CD4-positive, alpha-beta memory T cell (primary cell): ENCODE data around the gene RANGAP1. TPM values are rescaled to one million over a fixed set of nuclear protein-coding genes. Genes with fewer than 3 reads are reported as not detected.

Experiments
- CTCF ChIA-PET: fragments of 350-600 bp; sonication (Branson Sonifier 250); formaldehyde crosslinking; loops from one replicate; lab custom pipeline; 2021; ENCODE audit warnings: inconsistent platforms; ENCODE audit not compliant: partially characterized antibody; lab: Charles Lee
- POLR2A ChIA-PET: fragments of 350-600 bp; sonication (Branson Sonifier 250); formaldehyde crosslinking; loops from one replicate; lab custom pipeline; 2021; ENCODE audit not compliant: partially characterized antibody; lab: Charles Lee
- DNase-seq, 5 donors: peaks; one replicate each; pipeline versions ENCODE4 v3.0.0 to v3.0.0-alpha.2; 2020 to 2022; ENCODE audit warnings: mixed read lengths in 1 of 5
- H3K27ac ChIP-seq: one replicate; pipeline ENCODE4 v1.7.0; 2013; ENCODE audit warnings: low read depth, low read length
- H3K27me3 ChIP-seq: 2 replicates; pipeline ENCODE4 v1.7.0; 2013; ENCODE audit warnings: mild to moderate bottlenecking, low read length, moderate library complexity; ENCODE audit not compliant: insufficient read depth
- H3K36me3 ChIP-seq: 2 replicates; pipeline ENCODE4 v1.7.0; 2013; ENCODE audit warnings: mild to moderate bottlenecking, low read length, moderate library complexity; ENCODE audit not compliant: insufficient read depth
- H3K4me1 ChIP-seq: 2 replicates; pipeline ENCODE4 v1.7.0; 2013; ENCODE audit warnings: mild to moderate bottlenecking, low read length, moderate library complexity; ENCODE audit not compliant: insufficient read depth
- H3K4me3 ChIP-seq, 2 donors: one replicate each; pipeline ENCODE4 v1.7.0; 2013; ENCODE audit warnings: low read length in 2 of 2, mild to moderate bottlenecking in 1 of 2
- H3K9me3 ChIP-seq, 2 donors: one replicate each; pipeline ENCODE4 v1.7.0; 2013; ENCODE audit warnings: low read length in 2 of 2, control low read depth in 1 of 2; ENCODE audit not compliant: control insufficient read depth in 1 of 2
- H3K27ac Mint-ChIP-seq, 7 donors: one replicate each; pipeline ENCODE4 v1.8.0; 2020 to 2021; ENCODE audit warnings: mixed read lengths in 7 of 7, mild to moderate bottlenecking in 6 of 7, inconsistent platforms in 3 of 7, moderate library complexity in 3 of 7
- H3K27me3 Mint-ChIP-seq, 2 donors: one replicate each; pipeline ENCODE4 v1.8.0; 2020 to 2021; ENCODE audit warnings: mixed read lengths in 2 of 2
- H3K36me3 Mint-ChIP-seq, 2 donors: one replicate each; pipeline ENCODE4 v1.8.0; 2020 to 2021; ENCODE audit warnings: mixed read lengths in 2 of 2, inconsistent platforms in 1 of 2, mild to moderate bottlenecking in 1 of 2
- H3K4me1 Mint-ChIP-seq, 4 donors: one replicate each; pipeline ENCODE4 v1.8.0; 2020 to 2021; ENCODE audit warnings: mixed read lengths in 4 of 4, mild to moderate bottlenecking in 1 of 4
- H3K4me3 Mint-ChIP-seq, 8 donors: one replicate each; pipeline ENCODE4 v1.8.0; 2020 to 2021; ENCODE audit warnings: mixed read lengths in 8 of 8, mild to moderate bottlenecking in 7 of 8, moderate library complexity in 6 of 8, inconsistent platforms in 3 of 8
- H3K9me3 Mint-ChIP-seq, 8 donors: one replicate each; pipeline ENCODE4 v1.8.0; 2020 to 2021; ENCODE audit warnings: mixed read lengths in 8 of 8, mild to moderate bottlenecking in 5 of 8, inconsistent platforms in 3 of 8, moderate library complexity in 1 of 8
- intact Hi-C: fragments of 100-400 bp; cut with micrococcal nuclease; formaldehyde crosslinking; loops from one replicate; pipeline ENCODE4 v1.15.1; 2023
- polyA plus RNA-seq, 2 donors: library from polyadenylated mRNA; unstranded; fragments of 300-500 nt; fragmentation: Illumina TruSeq; gene quantifications; one replicate each; pipeline ENCODE4 v1.2.3, GENCODE V29; 2021
- total RNA-seq, 2 experiments: library from RNA; stranded (reverse); gene quantifications; one replicate each; pipeline ENCODE4 v1.2.3, GENCODE V29; 2021

The RANGAP1 gene
- total and polyA plus RNA-seq, 4 experiments from 2014 or later = 12.7 to 74.7 (median 50.7) TPM

- Histone ChIP-seq H3K27ac (no peak overlapping the region), H3K9me3 (no peaks in the 10 kb centered on the region), H3K36me3 (peaks cover 12% of the 10 kb centered on the region), H3K4me1 (peaks cover 18% of the 10 kb centered on the region), H3K4me3 (no peak overlapping the region), H3K27me3 (no peaks in the 10 kb centered on the region)
- no peak for DNase-seq
- intact Hi-C loops = loop anchor here (5.0 kb wide), 1 partner anchor 254 kb away; the partner anchor contains the start of gene RBX1
- H3K4me3 Mint-ChIP-seq = peak overlapping the region; percentile 40 to 77 (median 67)
- H3K27ac Mint-ChIP-seq = peak overlapping the region in 3 of 7 donors; percentile 15 to 38 (median 36)
- H3K36me3 Mint-ChIP-seq = peaks cover 14 to 22% of the 10 kb centered on the region in 2 donors
- H3K9me3 Mint-ChIP-seq = no peaks in the 10 kb centered on the region
- ChIA-PET POLR2A (interaction anchor here (0.5 to 1.2 kb wide), 4 partner anchors 9 to 1418 kb away, joined by 3 to 5 read pairs (median 3); no protein-coding TSS in a partner anchor), CTCF (interaction anchor here (1.5 to 1.7 kb wide), 2 partner anchors 9 to 30 kb away, joined by 6 read pairs; no protein-coding TSS in a partner anchor)
- H3K4me1 Mint-ChIP-seq = peaks cover 15 to 40% (median 24%) of the 10 kb centered on the region in 4 donors
- peaks cover 3 to 6% of the 10 kb centered on the region in 2 donors for H3K27me3 Mint-ChIP-seq
Measured at GRCh38 chr22:41206719-41207118, 79.3 kb downstream of the RANGAP1 start.

- H3K27ac Mint-ChIP-seq = peak within 1 kb of the TSS; percentile 84 to 97 (median 93)
- H3K4me3 Mint-ChIP-seq = peak within 1 kb of the TSS; percentile 93 to 99 (median 96)
- no peaks in the 10 kb centered on the region for H3K27me3 ChIP-seq
- DNase-seq = peak; percentile 97 to 99 (median 98)
- H3K4me1 Mint-ChIP-seq = peaks cover 15 to 40% (median 23%) of the 10 kb centered on the region in 4 donors
- H3K27me3 Mint-ChIP-seq = peaks cover 3 to 6% of the 10 kb centered on the region in 2 donors
- POLR2A ChIA-PET = interaction anchor here (0.5 to 0.7 kb wide), 2 partner anchors 32 to 135 kb away, joined by 3 read pairs; no protein-coding TSS in a partner anchor
- H3K27ac ChIP-seq = peak within 1 kb of the TSS; percentile 85
- H3K36me3 ChIP-seq = peaks cover 6% of the 10 kb centered on the region
- H3K4me3 ChIP-seq = peak within 1 kb of the TSS; percentile 73 to 95
- H3K4me1 ChIP-seq = peaks cover 18% of the 10 kb centered on the region
- intact Hi-C loops = loop anchor here (1.0 to 5.0 kb wide), 6 partner anchors 8 to 568 kb away; partner anchors contain the start of genes MRTFA, RANGAP1, RBX1 and XPNPEP3
- CTCF ChIA-PET = interaction anchor here (0.8 kb wide), 1 partner anchor 32 kb away, joined by 3 read pairs; no protein-coding TSS in a partner anchor
- H3K9me3 ChIP-seq = no peaks in the 10 kb centered on the region
- H3K36me3 Mint-ChIP-seq = peaks cover 10 to 18% of the 10 kb centered on the region in 2 donors
- H3K9me3 Mint-ChIP-seq = no peaks in the 10 kb centered on the region
Measured at GRCh38 chr22:41204992-41205900, 80.7 kb downstream of the RANGAP1 start, which contains the start of gene L3MBTL2. L3MBTL2 (plus strand) TSS chr22:41205312; CDS start chr22:41205363, 51 bp downstream.

- H3K27ac Mint-ChIP-seq = peak overlapping the region in 4 of 7 donors; percentile 49 to 90 (median 84)
- peak overlapping the region in 4 of 8 donors; percentile 11 to 61 (median 40) for H3K4me3 Mint-ChIP-seq
- H3K9me3 Mint-ChIP-seq = no peaks in the 10 kb centered on the region
- no peak for DNase-seq
- H3K27me3 Mint-ChIP-seq = peaks cover 3 to 6% of the 10 kb centered on the region in 2 donors
- ChIA-PET CTCF (no interaction called here), POLR2A (no interaction called here)
- Histone ChIP-seq H3K27me3 (no peaks in the 10 kb centered on the region), H3K4me3 (no peak overlapping the region), H3K36me3 (no peaks in the 10 kb centered on the region), H3K9me3 (no peaks in the 10 kb centered on the region), H3K4me1 (peaks cover 18% of the 10 kb centered on the region), H3K27ac (no peak overlapping the region)
- H3K36me3 Mint-ChIP-seq = peaks cover 4 to 11% of the 10 kb centered on the region in 2 donors
- intact Hi-C loops = loop anchor here (2.0 kb wide), 3 partner anchors 83 to 567 kb away; partner anchors contain the start of genes MRTFA and RANGAP1
- peaks cover 15 to 34% (median 21%) of the 10 kb centered on the region in 4 donors for H3K4me1 Mint-ChIP-seq
Measured at GRCh38 chr22:41204066-41204465, 81.9 kb downstream of the RANGAP1 start.

GRCh38 chr22:41203118-41203517 lies 82.9 kb downstream of the RANGAP1 start:
- Histone ChIP-seq H3K4me3 (no peak overlapping the region), H3K27me3 (no peaks in the 10 kb centered on the region), H3K4me1 (peaks cover 25% of the 10 kb centered on the region), H3K27ac (no peak overlapping the region), H3K36me3 (no peaks in the 10 kb centered on the region), H3K9me3 (no peaks in the 10 kb centered on the region)
- no peak for DNase-seq
- H3K36me3 Mint-ChIP-seq = peaks cover 4 to 8% of the 10 kb centered on the region in 2 donors
- peaks cover 16 to 34% (median 24%) of the 10 kb centered on the region in 4 donors for H3K4me1 Mint-ChIP-seq
- no peak overlapping the region for H3K4me3 Mint-ChIP-seq
- no peaks in the 10 kb centered on the region for H3K9me3 Mint-ChIP-seq
- no peak overlapping the region for H3K27ac Mint-ChIP-seq
- ChIA-PET POLR2A (no interaction called here), CTCF (no interaction called here)
- intact Hi-C loops = no loop called here
- peaks cover 3 to 6% of the 10 kb centered on the region in 2 donors for H3K27me3 Mint-ChIP-seq

- intact Hi-C loops = no loop called here
- Mint-ChIP-seq H3K4me3 (no peak overlapping the region), H3K27ac (peak overlapping the region in 1 of 7 donors; percentile 48), H3K4me1 (peaks cover 15 to 32% (median 26%) of the 10 kb centered on the region in 4 donors), H3K9me3 (no peaks in the 10 kb centered on the region), H3K36me3 (peaks cover 4 to 8% of the 10 kb centered on the region in 2 donors), H3K27me3 (peaks cover 3 to 6% of the 10 kb centered on the region in 2 donors)
- H3K36me3 ChIP-seq = no peaks in the 10 kb centered on the region
- no peak overlapping the region for H3K27ac ChIP-seq
- peaks cover 21% of the 10 kb centered on the region for H3K4me1 ChIP-seq
- H3K9me3 ChIP-seq = no peaks in the 10 kb centered on the region
- ChIA-PET CTCF (interaction anchor here (1.2 kb wide), 1 partner anchor 36 kb away, joined by 3 read pairs; no protein-coding TSS in a partner anchor), POLR2A (no interaction called here)
- H3K4me3 ChIP-seq = no peak overlapping the region
- no peaks in the 10 kb centered on the region for H3K27me3 ChIP-seq
- no peak for DNase-seq
Measured at GRCh38 chr22:41201141-41201540, 84.8 kb downstream of the RANGAP1 start.

- no peaks in the 10 kb centered on the region for H3K27me3 ChIP-seq
- DNase-seq = peak; percentile 33 to 71 (median 42)
- peaks cover 11% of the 10 kb centered on the region for H3K4me1 ChIP-seq
- no peaks in the 10 kb centered on the region for H3K36me3 ChIP-seq
- H3K9me3 ChIP-seq = no peaks in the 10 kb centered on the region
- intact Hi-C loops = no loop called here
- POLR2A ChIA-PET = interaction anchor here (0.5 to 2.5 kb wide), 11 partner anchors 9 to 341 kb away, joined by 3 to 7 read pairs (median 3); partner anchors contain the start of genes EP300, RBX1, ST13 and XPNPEP3
- Mint-ChIP-seq H3K4me1 (peaks cover 6 to 17% (median 13%) of the 10 kb centered on the region in 4 donors), H3K27me3 (no peaks in the 10 kb centered on the region), H3K4me3 (peak overlapping the region; percentile 90 to 96 (median 92)), H3K36me3 (no peaks in the 10 kb centered on the region), H3K9me3 (no peaks in the 10 kb centered on the region), H3K27ac (peak overlapping the region; percentile 17 to 92 (median 69))
- CTCF ChIA-PET = interaction anchor here (0.7 to 1.3 kb wide), 4 partner anchors 9 to 275 kb away, joined by 3 to 6 read pairs (median 4); no protein-coding TSS in a partner anchor
- peak overlapping the region; percentile 91 to 93 for H3K4me3 ChIP-seq
- H3K27ac ChIP-seq = peak overlapping the region; percentile 50
Measured at GRCh38 chr22:41198027-41198580, 87.9 kb downstream of the RANGAP1 start.
